ENCODE results near the gene RHBG.
A peak's percentile ranks its signal among the peaks of the same experiment; 100 is the strongest.

RHBG gene

GRCh38 chr1:156384658-156385057 lies 15.6 kb downstream of the RHBG start:
- H3K36me3 ChIP-seq, result no peaks in the 10 kb centered on the region
- no peak overlapping the region for H3K27ac ChIP-seq
- no peak overlapping the region for H3K4me3 ChIP-seq
- H3K4me1 ChIP-seq, result peaks cover 25% of the 10 kb centered on the region
- H3K9me3 ChIP-seq, result no peaks in the 10 kb centered on the region
- peaks cover 5% of the 10 kb centered on the region; the same call in 1 of the 2 replicates for H4K20me1 ChIP-seq
- H3K9ac ChIP-seq, result no peak overlapping the region
- TF ChIP-seq Cebpa-rat (IDR thresholded peaks at IDR 0.05), result no peak
- peak overlapping the region; percentile 62 for H3K4me2 ChIP-seq
- H3K27me3 ChIP-seq, result peaks cover 39% of the 10 kb centered on the region

DNA sequence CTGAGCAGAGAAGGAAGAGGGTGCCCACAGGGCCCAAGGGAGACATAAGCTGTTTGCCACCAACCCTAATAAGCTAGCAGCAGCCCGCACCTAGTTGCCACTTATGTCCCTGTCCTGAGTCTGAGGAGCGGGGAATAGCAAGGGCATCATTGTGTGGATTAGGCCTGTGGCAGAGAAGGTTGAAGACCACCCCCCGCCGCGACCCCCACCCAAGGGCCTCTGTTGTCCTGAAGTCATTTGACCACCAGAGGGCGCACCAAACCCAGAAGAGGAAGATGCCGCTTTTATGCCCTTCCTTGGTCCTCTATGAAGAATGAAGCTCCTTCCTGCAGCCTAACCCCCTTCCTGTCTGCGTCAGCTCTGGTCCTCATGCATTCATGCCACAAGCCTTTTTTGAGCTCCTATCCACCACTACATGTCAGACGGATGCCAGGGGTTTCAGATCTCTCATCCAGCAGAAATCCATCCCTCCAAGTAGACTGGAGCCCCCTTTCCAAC lies 16.6 kb downstream of the RHBG start:
- H3K27ac ChIP-seq, result no peak overlapping the region

DNA sequence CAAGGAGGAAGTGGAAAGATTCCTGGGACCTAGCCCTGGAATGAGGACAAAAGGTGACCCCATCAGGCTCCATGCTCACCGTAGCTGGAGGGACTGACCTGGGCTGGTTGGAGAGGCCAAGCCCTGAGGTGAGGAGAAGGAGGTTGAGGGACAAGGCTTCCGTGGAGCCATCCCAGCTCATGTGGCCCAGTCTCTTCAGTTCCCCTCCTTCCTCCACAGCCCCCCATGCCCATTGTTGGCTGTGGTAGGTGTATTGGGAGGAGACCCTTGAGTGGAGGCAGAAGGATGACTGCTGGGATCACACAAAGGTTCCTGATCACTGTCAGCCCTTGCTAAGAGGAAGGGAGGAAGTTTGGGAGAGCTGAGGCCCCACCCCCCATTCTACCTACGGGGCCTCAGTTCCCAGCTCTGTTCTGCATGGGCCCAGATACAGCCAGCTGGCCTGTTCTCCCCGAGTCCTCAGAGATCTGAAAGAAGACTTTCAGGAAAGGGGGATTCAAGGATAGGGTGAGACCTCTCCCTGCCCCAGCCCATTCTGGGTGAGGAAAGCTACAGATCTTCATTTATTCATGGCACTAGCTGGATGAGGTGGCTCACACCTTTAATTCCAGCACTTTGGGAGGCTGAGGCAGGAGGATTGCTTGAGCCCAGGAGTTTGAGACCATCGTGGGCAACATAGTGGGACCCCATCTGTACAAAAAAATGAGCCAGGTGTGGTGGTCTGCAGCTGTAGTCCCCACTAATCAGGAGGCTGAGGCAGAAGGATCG lies 17.3 kb downstream of the RHBG start:
- no peak overlapping the region for H3K9ac ChIP-seq

More for the DNA sequence above, 16.6 kb downstream of the RHBG start:
- no peak overlapping the region for H3K4me3 ChIP-seq
- H3K9me3 ChIP-seq, result no peaks in the 10 kb centered on the region
- H3K27me3 ChIP-seq, result peaks cover 49% of the 10 kb centered on the region
- TF ChIP-seq Cebpa-rat (IDR thresholded peaks at IDR 0.05), result no peak
- H3K36me3 ChIP-seq, result no peaks in the 10 kb centered on the region
- H4K20me1 ChIP-seq, result peaks cover 5% of the 10 kb centered on the region; the same call in 1 of the 2 replicates
- peak overlapping the region; percentile 62 for H3K4me2 ChIP-seq
- H3K4me1 ChIP-seq, result peaks cover 25% of the 10 kb centered on the region
- H3K9ac ChIP-seq, result no peak overlapping the region

GRCh38 chr1:156386949-156387869 lies 18.2 kb downstream of the RHBG start:
- Histone ChIP-seq H3K9ac (no peak overlapping the region), H3K9me3 (no peaks in the 10 kb centered on the region), H4K20me1 (peaks cover 5% of the 10 kb centered on the region; the same call in 1 of the 2 replicates), H3K36me3 (no peaks in the 10 kb centered on the region), H3K4me3 (no peak overlapping the region), H3K4me2 (no peak overlapping the region), H3K27ac (no peak overlapping the region), H3K4me1 (peaks cover 25% of the 10 kb centered on the region), H3K27me3 (peaks cover 64% of the 10 kb centered on the region)
- TF ChIP-seq Cebpa-rat (IDR thresholded peaks at IDR 0.05), result no peak

More for the DNA sequence above, 17.3 kb downstream of the RHBG start:
- Histone ChIP-seq H3K36me3 (no peaks in the 10 kb centered on the region), H3K4me2 (peak overlapping the region; percentile 62), H3K4me3 (no peak overlapping the region), H3K27ac (no peak overlapping the region), H3K4me1 (peaks cover 25% of the 10 kb centered on the region), H3K27me3 (peaks cover 56% of the 10 kb centered on the region), H4K20me1 (peaks cover 5% of the 10 kb centered on the region; the same call in 1 of the 2 replicates), H3K9me3 (no peaks in the 10 kb centered on the region)
- no peak for TF ChIP-seq Cebpa-rat (IDR thresholded peaks at IDR 0.05)

DNA sequence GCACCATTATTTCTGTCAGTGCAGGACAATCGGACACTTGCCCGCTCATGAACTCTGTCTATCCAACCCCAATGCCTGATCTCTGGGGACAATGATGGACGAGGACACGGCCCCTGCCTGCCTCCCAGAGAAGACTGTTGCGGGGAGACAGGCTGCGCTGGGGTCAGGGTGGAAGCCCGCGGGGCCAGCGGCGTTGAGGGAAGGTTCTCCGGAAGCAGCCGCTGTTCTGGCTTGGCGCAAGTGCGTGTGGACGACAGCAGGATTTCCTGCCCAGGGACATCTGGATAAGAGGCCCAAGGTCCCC lies 18.8 kb downstream of the RHBG start:
- Histone ChIP-seq H3K27me3 (peaks cover 64% of the 10 kb centered on the region), H3K4me2 (no peak overlapping the region), H3K36me3 (no peaks in the 10 kb centered on the region), H3K9me3 (no peaks in the 10 kb centered on the region), H3K27ac (no peak overlapping the region), H3K9ac (no peak overlapping the region), H4K20me1 (peaks cover 5% of the 10 kb centered on the region; the same call in 1 of the 2 replicates), H3K4me1 (peaks cover 25% of the 10 kb centered on the region), H3K4me3 (no peak overlapping the region)
- TF ChIP-seq Cebpa-rat (IDR thresholded peaks at IDR 0.05), result no peak

DNA sequence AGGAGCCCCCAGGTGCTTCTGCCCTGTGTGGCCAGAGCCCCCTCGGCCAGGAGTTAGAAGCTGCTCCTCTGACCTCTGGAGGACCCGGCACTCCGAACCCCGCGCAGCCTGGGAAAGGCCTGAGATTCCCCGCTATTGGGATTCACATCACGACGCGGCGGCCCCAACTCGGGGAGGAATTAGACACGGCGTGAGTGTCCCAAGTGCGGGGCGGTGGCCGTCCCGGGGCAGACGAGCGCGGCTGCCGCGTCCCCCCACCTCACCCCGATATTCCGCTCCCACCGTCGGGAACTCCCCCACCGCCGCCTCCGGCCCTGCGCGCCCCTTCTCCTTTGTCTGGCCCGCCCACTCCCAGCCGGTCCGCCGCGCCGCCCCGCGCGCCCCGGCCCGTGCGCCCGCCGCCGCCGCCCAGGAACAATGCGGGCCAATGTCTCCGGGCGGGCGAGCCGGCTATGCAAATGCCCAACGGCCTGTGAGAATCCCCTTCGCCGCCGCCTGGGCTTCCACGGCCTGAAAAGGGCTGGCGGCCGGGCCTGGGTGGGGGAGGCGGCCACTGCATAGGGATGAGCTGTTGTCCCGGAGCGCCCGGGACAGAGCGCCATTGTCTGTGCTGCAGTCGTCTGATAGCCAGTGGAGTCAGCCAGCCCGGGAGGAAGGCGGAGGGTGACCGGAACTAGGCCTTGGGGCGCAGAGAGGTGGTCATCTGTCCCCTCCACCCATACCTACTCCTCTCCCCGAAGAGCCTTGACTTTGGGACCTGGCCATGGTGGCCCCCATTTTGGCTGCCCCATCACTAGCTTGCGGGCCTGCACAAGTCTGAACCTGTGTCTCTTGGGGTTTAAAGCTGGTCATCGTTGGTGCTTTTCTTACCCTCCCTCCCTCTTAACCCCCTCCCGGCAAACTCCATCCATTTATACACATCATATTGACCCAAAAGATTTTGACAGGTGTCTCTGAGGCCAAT lies 19.4 kb downstream of the RHBG start:
- Histone ChIP-seq H3K4me3 (no peak overlapping the region), H4K20me1 (peaks cover 5% of the 10 kb centered on the region; the same call in 1 of the 2 replicates), H3K27ac (no peak overlapping the region), H3K9ac (no peak overlapping the region), H3K9me3 (no peaks in the 10 kb centered on the region), H3K27me3 (peaks cover 64% of the 10 kb centered on the region), H3K4me1 (peaks cover 25% of the 10 kb centered on the region), H3K4me2 (no peak overlapping the region), H3K36me3 (no peaks in the 10 kb centered on the region)
- TF ChIP-seq Cebpa-rat (IDR thresholded peaks at IDR 0.05), result no peak

GRCh38 chr1:156389311-156389710 lies 20.3 kb downstream of the RHBG start:
- no peak overlapping the region for H3K4me2 ChIP-seq
- H4K20me1 ChIP-seq, result peaks cover 5% of the 10 kb centered on the region; the same call in 1 of the 2 replicates
- H3K9me3 ChIP-seq, result no peaks in the 10 kb centered on the region
- H3K4me3 ChIP-seq, result no peak overlapping the region
- no peak overlapping the region for H3K9ac ChIP-seq
- H3K27me3 ChIP-seq, result peaks cover 64% of the 10 kb centered on the region
- no peak for TF ChIP-seq Cebpa-rat (IDR thresholded peaks at IDR 0.05)
- no peaks in the 10 kb centered on the region for H3K36me3 ChIP-seq
- no peak overlapping the region for H3K27ac ChIP-seq
- H3K4me1 ChIP-seq, result peaks cover 19% of the 10 kb centered on the region

GRCh38 chr1:156390469-156391365 lies 21.7 kb downstream of the RHBG start:
- Histone ChIP-seq H4K20me1 (peaks cover 5% of the 10 kb centered on the region; the same call in 1 of the 2 replicates), H3K9me3 (no peaks in the 10 kb centered on the region), H3K36me3 (no peaks in the 10 kb centered on the region), H3K4me1 (peaks cover 5% of the 10 kb centered on the region), H3K27me3 (peaks cover 64% of the 10 kb centered on the region), H3K27ac (no peak overlapping the region), H3K9ac (no peak overlapping the region), H3K4me3 (no peak overlapping the region), H3K4me2 (no peak overlapping the region)
- no peak for TF ChIP-seq Cebpa-rat (IDR thresholded peaks at IDR 0.05)
